ENCODE measurements around the gene ARHGEF1.
A peak's percentile ranks its signal among the peaks of the same experiment; 100 is the strongest.

Gene ARHGEF1

GRCh38 chr19:41883821-41884733 is 1.1 kb downstream of the ARHGEF1 start:
- peak; percentile 97 for DNase-seq (ENCODE audit: low spot score)

GRCh38 chr19:41886761-41887710 is 4.1 kb downstream of the ARHGEF1 start:
- no peak for DNase-seq (ENCODE audit: low spot score)

GRCh38 chr19:41887711-41888382 is 4.9 kb downstream of the ARHGEF1 start:
- DNase-seq (ENCODE audit: low spot score): peak; percentile 84

- no peak for DNase-seq (ENCODE audit: low spot score)
These were observed 5.9 kb downstream of the ARHGEF1 start for GRCh38 chr19:41888926-41889325.

GRCh38 chr19:41889896-41890295 is 6.9 kb downstream of the ARHGEF1 start:
- no peak for DNase-seq (ENCODE audit: low spot score)

GRCh38 chr19:41890936-41891335 is 8.0 kb downstream of the ARHGEF1 start:
- DNase-seq (ENCODE audit: low spot score): no peak

- no peak for DNase-seq (ENCODE audit: low spot score)
These were observed 9.4 kb downstream of the ARHGEF1 start for GRCh38 chr19:41892173-41892902.

- DNase-seq (ENCODE audit: low spot score): no peak
These were observed 10.9 kb downstream of the ARHGEF1 start for GRCh38 chr19:41893899-41894298.

GRCh38 chr19:41894350-41894749 is 11.4 kb downstream of the ARHGEF1 start:
- DNase-seq (ENCODE audit: low spot score): no peak

GRCh38 chr19:41895745-41896580 is 13.0 kb downstream of the ARHGEF1 start:
- no peak for DNase-seq (ENCODE audit: low spot score)

- no peak for DNase-seq (ENCODE audit: low spot score)
These were observed 13.6 kb downstream of the ARHGEF1 start for GRCh38 chr19:41896581-41896942.

- DNase-seq (ENCODE audit: low spot score): no peak
These were observed 14.2 kb downstream of the ARHGEF1 start for GRCh38 chr19:41897181-41897580.

GRCh38 chr19:41897820-41898219 is 14.8 kb downstream of the ARHGEF1 start:
- DNase-seq (ENCODE audit: low spot score): no peak

GRCh38 chr19:41898235-41898634 is 15.3 kb downstream of the ARHGEF1 start:
- DNase-seq (ENCODE audit: low spot score): no peak

GRCh38 chr19:41901707-41902360 is 18.9 kb downstream of the ARHGEF1 start:
- DNase-seq (ENCODE audit: low spot score): no peak

- no peak for DNase-seq (ENCODE audit: low spot score)
These were observed 19.6 kb downstream of the ARHGEF1 start for GRCh38 chr19:41902594-41902993.

- no peak for DNase-seq (ENCODE audit: low spot score)
These were observed 20.4 kb downstream of the ARHGEF1 start for GRCh38 chr19:41903193-41903953.

- peak; percentile 88 for DNase-seq (ENCODE audit: low spot score)
These were observed 21.3 kb downstream of the ARHGEF1 start for GRCh38 chr19:41904118-41904870.

Data from LoVo (cell line).